ENCODE measurements around the gene LRP1B. TPM values are rescaled to one million over a fixed set of nuclear protein-coding genes. Genes with fewer than 3 reads are reported as not detected.

The LRP1B gene
- polyA plus RNA-seq, 1 of the 3 experiments (the other 2 are of a cell fraction): 0.28 TPM

DNA sequence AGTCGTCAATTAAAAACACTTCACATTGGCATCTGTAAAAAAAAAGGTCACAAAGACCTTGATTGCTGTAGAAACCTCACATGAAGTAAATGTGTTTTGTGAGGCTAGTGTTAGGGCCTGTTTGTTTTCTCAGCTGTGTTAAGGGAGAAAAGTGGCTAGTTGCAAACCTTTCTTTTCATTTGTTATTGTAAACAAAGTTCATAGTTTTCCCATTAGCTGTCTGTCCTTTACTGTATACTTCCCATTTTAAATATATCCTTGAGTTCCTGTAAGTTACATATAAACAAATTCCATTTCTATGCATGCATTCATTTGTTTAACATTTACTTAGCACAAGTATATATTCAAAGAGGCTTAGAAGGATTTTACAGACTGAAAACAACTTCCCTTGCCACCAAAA, 1250.2 kb downstream of the LRP1B start:
- Histone ChIP-seq H3K79me2 (ENCODE audit: insufficient read depth) (no peaks in the 10 kb centered on the region), H3F3A (replicated peaks; ENCODE audit: insufficient read depth) (no peaks in the 10 kb centered on the region), H3K4me1 (ENCODE audit: control insufficient read depth in 1 of 2, insufficient read depth in 2 of 2, low read depth in 1 of 2, low read length in 1 of 2) (no peaks in the 10 kb centered on the region), H3K9ac (no peak overlapping the region), H4K20me1 (ENCODE audit: insufficient read depth) (no peaks in the 10 kb centered on the region), H3K9me2 (no peaks in the 10 kb centered on the region), H2AFZ (ENCODE audit: low read depth) (no peak overlapping the region), H3K4me2 (no peak overlapping the region), H3K9me3 (no peaks in the 10 kb centered on the region), H3K4me3 (ENCODE audit: low read depth in 2 of 2, low read length in 1 of 2) (no peak overlapping the region), H3K36me3 (replicated peaks in 1 of 2; ENCODE audit: control insufficient read depth in 1 of 2, insufficient read depth in 2 of 2, low read length in 1 of 2) (no peaks in the 10 kb centered on the region), H3K27ac (ENCODE audit: low read depth in 2 of 2, low read length in 1 of 2) (no peak overlapping the region), H3K27me3 (ENCODE audit: insufficient read depth) (no peaks in the 10 kb centered on the region)
- ChIA-PET CTCF (interaction anchor here (0.7 to 0.8 kb wide), 2 partner anchors 17 to 747 kb away, joined by 3 read pairs; no protein-coding TSS in a partner anchor), POLR2A (no interaction called here)
- 84% methylated on average over 1 of the region's 1 CpG for WGBS (ENCODE audit: low lambda C conversion rate)
- no peak for DNase-seq
- TF ChIP-seq, protein P1, sequence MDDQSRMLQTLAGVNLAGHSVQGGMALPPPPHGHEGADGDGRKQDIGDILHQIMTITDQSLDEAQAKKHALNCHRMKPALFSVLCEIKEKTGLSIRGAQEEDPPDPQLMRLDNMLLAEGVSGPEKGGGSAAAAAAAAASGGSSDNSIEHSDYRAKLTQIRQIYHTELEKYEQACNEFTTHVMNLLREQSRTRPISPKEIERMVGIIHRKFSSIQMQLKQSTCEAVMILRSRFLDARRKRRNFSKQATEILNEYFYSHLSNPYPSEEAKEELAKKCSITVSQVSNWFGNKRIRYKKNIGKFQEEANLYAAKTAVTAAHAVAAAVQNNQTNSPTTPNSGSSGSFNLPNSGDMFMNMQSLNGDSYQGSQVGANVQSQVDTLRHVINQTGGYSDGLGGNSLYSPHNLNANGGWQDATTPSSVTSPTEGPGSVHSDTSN (IDR thresholded peaks at IDR 0.05): no peak
- TF ChIP-seq YY1 (IDR thresholded peaks at IDR 0.05; ENCODE audit: low read depth): no peak
- TF ChIP-seq MXI1 (IDR thresholded peaks at IDR 0.05; ENCODE audit: low read depth, low read length): no peak
- TF ChIP-seq FOXM1 (IDR thresholded peaks at IDR 0.05; ENCODE audit: low read depth): no peak
- no peak for TF ChIP-seq FOXJ3 (CRISPR knock-in tag; IDR thresholded peaks at IDR 0.05)
- TF ChIP-seq TEAD4 (IDR thresholded peaks at IDR 0.05; ENCODE audit: borderline replicate concordance, insufficient read depth): no peak
- TF ChIP-seq EZH2phosphoT487 (IDR thresholded peaks at IDR 0.05; ENCODE audit: borderline replicate concordance, low read depth): no peak
- no peak for TF ChIP-seq USF1 (IDR thresholded peaks at IDR 0.05; ENCODE audit: borderline replicate concordance, low read depth)
- no peak for TF ChIP-seq SMC3 (IDR thresholded peaks at IDR 0.05; ENCODE audit: low read depth, low read length)
- no peak for TF ChIP-seq GATA2 (CRISPR knock-in tag; IDR thresholded peaks at IDR 0.05)
- no peak for TF ChIP-seq RFX5 (IDR thresholded peaks at IDR 0.05; ENCODE audit: low read length)
- no peak for TF ChIP-seq POLR2AphosphoS5 (IDR thresholded peaks at IDR 0.05; ENCODE audit: low read depth, low read length)
- TF ChIP-seq IRF3 (IDR thresholded peaks at IDR 0.05; ENCODE audit: low read depth, low read length): no peak
- TF ChIP-seq FOSL2 (IDR thresholded peaks at IDR 0.05; ENCODE audit: borderline replicate concordance, low read depth): no peak
- no peak for TF ChIP-seq USF2 (IDR thresholded peaks at IDR 0.05; ENCODE audit: borderline replicate concordance, low read depth, low read length)
- TF ChIP-seq TAF1 (IDR thresholded peaks at IDR 0.05; ENCODE audit: borderline replicate concordance, low read depth, low read length): no peak
